HG03097 (cell line): ENCODE data around the gene TBCCD1.
"Not testable (repeated sequence)": the region's sequence is repeated elsewhere in the genome, so short reads cannot be mapped to it uniquely, and the experiment has no call there.

Experiments
- ATAC-seq: cut with Tn5 transposase; IDR thresholded peaks from one replicate; pipeline ENCODE4 v1.9.1; 2021; ENCODE audit not compliant: unreplicated experiment, low FRiP score

Gene TBCCD1

DNA sequence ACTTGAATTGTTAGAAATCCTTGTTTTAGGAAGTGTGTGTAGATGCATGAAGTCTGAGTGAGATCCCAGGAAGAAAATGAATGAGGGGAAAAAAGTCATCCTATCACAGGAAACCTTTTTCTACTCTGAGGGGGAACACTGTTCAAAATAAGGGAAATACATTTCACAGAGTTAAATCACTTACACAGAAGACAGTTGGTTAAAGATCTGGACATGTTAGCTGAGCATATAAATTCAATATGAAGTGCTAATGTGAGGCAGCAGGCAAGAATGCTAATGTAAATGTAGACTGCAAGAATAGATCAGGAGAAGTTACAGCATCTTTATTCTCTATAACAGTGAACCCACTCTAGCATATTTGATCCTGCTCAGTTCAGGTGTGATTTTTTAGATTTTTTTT, 2.6 kb downstream of the TBCCD1 start:
- no peak for ATAC-seq

- no peak for ATAC-seq
Measured at GRCh38 chr3:186552408-186553031, 14.6 kb downstream of the TBCCD1 start.

- ATAC-seq: no peak
Measured at GRCh38 chr3:186551387-186551786, 15.8 kb downstream of the TBCCD1 start.

- ATAC-seq: no peak
Measured at GRCh38 chr3:186549497-186549896, 17.6 kb downstream of the TBCCD1 start.

DNA sequence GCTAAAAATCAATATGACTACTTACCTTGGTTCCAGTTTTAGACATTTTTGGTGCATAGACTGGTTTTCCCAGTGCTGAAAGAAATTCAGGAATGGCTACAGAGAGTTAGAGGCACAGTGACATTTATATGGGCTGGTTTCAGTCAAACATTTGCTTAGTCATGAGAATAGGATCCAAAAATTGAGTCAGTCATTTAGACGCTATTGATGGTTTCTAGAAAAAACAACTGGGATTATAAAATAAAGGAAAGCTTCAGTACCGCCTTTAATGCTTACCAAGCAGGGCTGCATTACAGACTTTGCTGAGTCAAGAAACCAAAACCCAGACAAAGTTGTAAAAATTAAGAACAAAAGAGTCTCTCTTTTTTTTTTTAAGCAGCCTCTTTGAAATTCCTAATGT, 22.9 kb downstream of the TBCCD1 start, which contains the start of gene CRYGS:
TSS of gene CRYGS (minus strand) at position 100 of the 400 bp plus-strand sequence. CDS start at position 46, 54 bp downstream.
- no peak for ATAC-seq

GRCh38 chr3:186540835-186541226, 26.3 kb downstream of the TBCCD1 start:
- no peak for ATAC-seq

DNA sequence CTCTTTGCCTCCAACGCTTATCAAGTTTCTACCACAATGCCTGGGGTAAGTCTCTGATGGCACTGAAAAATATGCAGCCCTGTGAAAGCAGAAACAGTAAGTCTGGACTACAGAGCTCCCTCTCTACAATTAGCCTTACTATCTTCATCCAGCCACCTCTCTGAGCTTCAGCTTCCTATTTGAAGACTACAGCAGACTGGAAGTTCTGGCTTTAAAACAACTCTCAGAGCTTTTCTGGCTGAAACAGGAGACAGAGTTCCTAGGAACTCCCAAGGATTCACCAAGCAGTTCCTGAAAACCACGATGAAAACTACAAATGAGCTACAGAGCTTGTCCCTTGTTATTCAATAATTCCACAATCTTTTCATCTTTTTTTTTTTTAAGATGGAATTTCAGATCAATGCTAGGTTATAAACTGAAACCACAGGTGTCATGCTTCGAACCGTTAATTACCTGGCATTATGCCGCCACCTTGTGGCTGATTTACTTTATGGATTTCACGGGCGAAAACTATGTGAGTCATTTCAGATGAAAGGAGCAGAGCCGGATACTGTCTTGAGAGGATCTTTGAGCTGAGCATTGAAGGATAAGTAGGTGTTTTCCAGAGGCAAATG, 26.8 kb downstream of the TBCCD1 start:
- peak; percentile 47 for ATAC-seq

- no peak for ATAC-seq
Measured at GRCh38 chr3:186538779-186539178, 28.4 kb downstream of the TBCCD1 start.

DNA sequence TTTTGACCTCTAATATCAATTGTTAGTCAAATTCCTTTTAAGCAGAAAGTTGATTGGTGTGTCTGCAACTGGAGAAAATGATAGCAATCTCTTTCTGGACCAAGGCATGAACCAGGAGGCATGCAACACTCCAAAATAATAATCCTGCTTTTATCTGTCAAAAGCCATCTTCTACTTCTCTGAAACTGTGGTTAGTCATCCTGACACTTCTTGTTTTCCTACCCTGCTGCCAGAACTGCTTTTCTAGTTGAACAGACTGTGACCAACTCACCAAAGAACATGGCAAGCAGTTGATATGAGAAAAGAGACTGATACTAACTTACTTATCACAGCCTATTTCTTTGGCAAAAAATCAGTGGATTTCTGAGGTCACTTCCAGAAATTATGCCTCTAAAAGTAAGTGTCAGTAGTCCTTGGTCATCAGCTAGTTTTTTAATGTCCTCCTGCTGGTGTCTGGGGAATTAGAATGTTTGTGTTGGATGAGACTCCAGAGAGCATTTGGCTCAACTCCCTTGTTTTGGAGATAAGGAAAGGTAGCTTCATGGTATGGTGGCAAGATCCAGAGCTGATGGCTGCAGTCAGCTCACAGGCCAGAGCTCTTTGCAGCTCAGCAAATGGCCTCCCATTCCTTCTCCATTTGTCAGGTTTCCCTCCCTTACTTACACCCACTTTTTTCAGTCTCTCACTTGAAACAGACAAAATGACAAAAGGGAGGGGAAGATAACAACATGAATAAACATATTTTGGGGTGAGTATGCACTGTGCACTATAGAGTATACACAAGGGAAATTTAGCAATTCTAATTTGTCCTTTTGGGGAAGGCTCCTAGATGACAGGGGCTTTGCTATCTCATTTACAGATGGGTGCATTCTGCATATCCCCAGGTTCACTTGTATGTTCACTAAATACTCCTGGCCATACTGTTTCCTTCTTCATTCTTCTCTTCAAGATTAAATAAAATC, 30.0 kb downstream of the TBCCD1 start:
- no peak for ATAC-seq

GRCh38 chr3:186534113-186534669, 32.9 kb downstream of the TBCCD1 start:
- peak; percentile 60 for ATAC-seq

DNA sequence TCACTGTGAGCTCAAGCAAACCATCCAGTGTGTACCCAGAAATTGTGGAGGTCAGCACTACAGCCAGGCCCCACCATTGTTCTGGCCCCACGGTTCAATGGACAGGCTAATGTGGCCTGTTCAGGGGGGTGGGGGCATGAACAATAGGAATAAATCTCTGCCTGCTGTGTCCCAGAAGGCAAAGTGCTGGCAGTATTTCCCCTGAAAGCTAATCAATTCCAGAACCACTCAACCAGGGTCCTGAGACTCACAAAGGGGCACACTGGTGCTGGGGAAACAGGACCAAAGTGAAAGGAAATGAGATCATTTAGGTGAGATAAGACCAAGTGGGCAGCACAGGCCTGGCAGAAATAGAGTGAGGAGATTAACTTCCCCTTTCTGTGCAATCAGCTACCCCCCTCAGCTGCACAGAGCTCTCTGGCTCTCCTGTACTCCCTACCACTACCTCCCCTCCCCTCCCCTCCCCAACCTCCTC, 34.5 kb downstream of the TBCCD1 start:
- peak; percentile 68 for ATAC-seq

- not testable (repeated sequence) for ATAC-seq
Measured at GRCh38 chr3:186531694-186532093, 35.4 kb downstream of the TBCCD1 start.

GRCh38 chr3:186530415-186530814, 36.7 kb downstream of the TBCCD1 start:
- no peak for ATAC-seq

DNA sequence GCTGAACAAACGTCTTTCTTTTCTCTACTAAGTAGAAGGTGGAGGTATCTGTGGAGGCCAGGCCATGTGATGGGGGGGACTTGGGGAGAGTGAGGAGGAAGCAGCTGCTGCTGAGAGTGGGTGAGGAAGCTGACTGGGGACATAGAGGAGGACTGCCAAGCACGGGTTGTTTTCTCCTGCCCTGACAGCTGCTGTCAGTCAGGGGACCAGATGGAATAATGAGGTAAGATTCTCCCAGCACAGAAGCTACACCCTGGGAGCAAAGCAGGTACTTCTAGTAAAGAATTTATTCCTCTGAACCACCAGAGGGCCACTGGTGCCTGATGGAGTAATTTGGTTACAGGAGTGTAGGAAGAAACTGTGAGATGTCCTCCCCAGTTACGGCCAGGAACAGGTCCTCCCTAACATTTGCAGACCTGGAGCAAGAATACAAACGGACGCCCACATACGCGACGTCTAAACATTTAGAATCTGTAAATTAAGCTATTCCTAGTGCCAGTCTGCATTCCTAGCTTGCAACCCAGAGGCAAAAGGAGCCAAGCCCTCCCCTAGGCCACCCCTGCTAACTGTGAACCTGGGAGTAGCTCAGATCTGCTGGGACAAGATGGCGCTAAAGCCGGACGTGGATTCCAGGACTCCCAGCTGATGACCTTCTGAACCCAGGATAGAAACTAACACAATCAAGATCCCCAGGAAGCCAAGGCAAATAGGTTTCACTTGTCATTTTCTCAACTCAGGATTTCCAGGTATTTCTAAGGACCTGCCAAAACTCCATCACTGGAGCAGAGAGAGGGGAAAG, 37.7 kb downstream of the TBCCD1 start:
- no peak for ATAC-seq

GRCh38 chr3:186526256-186526606, 40.9 kb downstream of the TBCCD1 start:
- ATAC-seq: peak; percentile 38

DNA sequence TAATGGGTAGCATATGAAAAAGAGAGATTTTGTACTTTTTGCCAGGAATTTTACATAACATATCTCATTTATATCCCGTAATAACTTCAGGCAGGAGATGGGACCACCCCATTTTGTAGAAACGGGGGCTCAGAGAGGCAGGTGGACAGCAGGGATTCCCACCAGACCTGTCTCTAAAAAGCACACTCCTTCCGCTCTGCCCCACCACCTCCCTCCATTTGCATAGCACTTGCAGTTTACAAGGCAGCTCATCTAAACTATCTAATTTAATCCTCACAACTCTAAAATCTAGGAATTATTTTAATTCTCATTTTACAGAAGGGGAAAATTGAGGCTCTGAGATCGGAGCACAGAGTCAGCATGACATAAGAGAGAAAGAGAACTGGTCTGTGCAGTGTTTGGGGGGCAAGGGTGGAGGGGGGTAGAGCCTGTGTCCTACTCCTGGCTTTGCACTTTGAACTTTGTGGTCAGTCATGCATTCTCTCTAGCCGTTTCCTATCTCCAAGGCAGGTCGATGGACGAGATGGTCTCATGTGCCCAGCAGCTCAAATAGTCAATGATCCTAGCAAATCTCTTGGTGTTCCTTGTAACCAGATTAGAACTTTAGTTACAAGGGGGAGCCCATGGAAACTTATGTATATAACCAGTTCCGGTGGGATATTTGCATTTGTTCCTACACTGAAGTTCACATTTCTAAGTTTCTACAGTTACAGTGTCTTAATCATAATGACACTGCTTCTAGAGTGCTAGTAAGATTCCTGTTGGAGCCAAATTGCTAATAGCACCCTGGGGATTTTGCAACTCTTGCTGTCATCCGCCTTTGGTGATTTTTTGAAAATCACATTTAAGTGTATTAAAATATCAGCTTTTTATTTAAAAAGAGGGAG, 41.5 kb downstream of the TBCCD1 start:
- ATAC-seq: no peak

- no peak for ATAC-seq
Measured at GRCh38 chr3:186524616-186525015, 42.5 kb downstream of the TBCCD1 start.

DNA sequence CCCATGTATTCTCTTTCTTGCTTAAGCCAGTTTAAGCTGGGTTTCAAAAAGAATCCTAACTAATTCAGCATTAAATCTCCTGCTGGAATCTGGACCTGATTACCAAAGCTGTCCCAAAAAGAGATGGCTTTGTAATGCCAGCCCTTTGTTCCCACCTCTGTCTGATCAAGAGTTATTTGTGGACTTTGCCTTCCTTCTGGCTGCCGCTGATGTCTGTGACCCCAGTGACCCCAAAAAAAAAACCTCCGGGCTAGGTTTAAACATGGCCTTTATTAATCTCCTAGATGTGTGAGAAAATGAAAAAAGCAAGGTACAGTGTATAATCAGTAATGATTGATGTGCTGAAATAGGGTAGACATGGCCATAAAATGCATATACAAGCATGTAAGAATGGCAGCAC, 43.7 kb downstream of the TBCCD1 start:
- no peak for ATAC-seq

DNA sequence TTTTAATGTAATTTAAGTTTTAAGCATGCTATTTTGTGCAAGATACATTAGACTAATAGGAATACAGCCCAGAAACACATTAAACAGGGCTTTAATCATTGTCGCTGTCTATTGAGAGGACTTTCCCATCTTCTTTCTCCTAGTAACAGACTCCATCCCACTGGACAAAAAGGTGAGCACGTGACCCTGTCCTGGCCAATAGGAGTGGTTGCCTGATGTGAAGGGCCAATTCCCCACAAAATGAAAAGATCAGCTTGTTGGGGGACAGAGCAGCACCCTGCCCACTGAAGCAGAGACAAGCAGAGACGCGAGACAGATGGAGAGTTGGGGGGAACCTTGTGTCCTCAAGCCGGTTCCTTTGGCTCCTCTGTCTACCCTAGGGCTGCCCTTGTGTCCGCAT, 44.1 kb downstream of the TBCCD1 start:
- ATAC-seq: no peak
